HG03521 (cell line): Measurements from ENCODE around the gene ITGB5.

ENCODE experiments used
- ATAC-seq: cut with Tn5 transposase; IDR thresholded peaks from one replicate; pipeline ENCODE4 v1.9.1; 2021; ENCODE audit warnings: mild to moderate bottlenecking, moderate library complexity; ENCODE audit not compliant: unreplicated experiment

The ITGB5 gene

GRCh38 chr3:124774327-124774718, 112.8 kb downstream of the ITGB5 start:
- ATAC-seq, result no peak

GRCh38 chr3:124773351-124774326, 113.5 kb downstream of the ITGB5 start:
- no peak for ATAC-seq

- ATAC-seq, result no peak
Observed at GRCh38 chr3:124772081-124772831, 114.9 kb downstream of the ITGB5 start.

- no peak for ATAC-seq
Observed at GRCh38 chr3:124771083-124771445, 116.1 kb downstream of the ITGB5 start.

GRCh38 chr3:124770336-124771082, 116.7 kb downstream of the ITGB5 start:
- ATAC-seq, result no peak

GRCh38 chr3:124769462-124769861, 117.7 kb downstream of the ITGB5 start:
- ATAC-seq, result no peak

- no peak for ATAC-seq
Observed at GRCh38 chr3:124768812-124769211, 118.4 kb downstream of the ITGB5 start.

- ATAC-seq, result no peak
Observed at GRCh38 chr3:124767691-124768090, 119.5 kb downstream of the ITGB5 start.

- ATAC-seq, result no peak
Observed at GRCh38 chr3:124767264-124767663, 119.9 kb downstream of the ITGB5 start.

- no peak for ATAC-seq
Observed at GRCh38 chr3:124766113-124767095, 120.8 kb downstream of the ITGB5 start.

- no peak for ATAC-seq
Observed at GRCh38 chr3:124765197-124765840, 121.8 kb downstream of the ITGB5 start.

- no peak for ATAC-seq
Observed at GRCh38 chr3:124764746-124765145, 122.4 kb downstream of the ITGB5 start.

- no peak for ATAC-seq
Observed at GRCh38 chr3:124763644-124764358, 123.4 kb downstream of the ITGB5 start.

- ATAC-seq, result no peak
Observed at GRCh38 chr3:124763206-124763605, 124.0 kb downstream of the ITGB5 start.

GRCh38 chr3:124762661-124763011, 124.5 kb downstream of the ITGB5 start:
- no peak for ATAC-seq

- ATAC-seq, result no peak
Observed at GRCh38 chr3:124761935-124762660, 125.1 kb downstream of the ITGB5 start.

GRCh38 chr3:124761250-124761796, 125.8 kb downstream of the ITGB5 start:
- ATAC-seq, result no peak

- ATAC-seq, result no peak
Observed at GRCh38 chr3:124760601-124761000, 126.6 kb downstream of the ITGB5 start.
